SK-N-SH (cell line): ENCODE measurements around the gene CPS1. TPM values are rescaled to one million over a fixed set of nuclear protein-coding genes. Genes with fewer than 3 reads are reported as not detected.

Source experiments
- CTCF ChIA-PET: fragments of 300-600, 350-600 bp; formaldehyde crosslinking; extraction: SDS; loops from one replicate; lab custom pipeline; 2021; lab: Yijun Ruan, JAX
- POLR2A ChIA-PET: fragments of 350-600 bp; sonication (Branson Sonifier 250); formaldehyde crosslinking; extraction: SDS; loops from one replicate; lab custom pipeline; 2020; ENCODE audit warnings: antibody characterized with exemption, inconsistent platforms; lab: Yijun Ruan, JAX
- DNase-seq: peaks from one replicate; pipeline ENCODE4 v3.0.0; 2012
- H2AFZ ChIP-seq: fragments of 200-600 bp; sonication (generic); 2 replicates; pipeline ENCODE4 v1.8.1; 2016; ENCODE audit warnings: antibody characterized with exemption, mild to moderate bottlenecking, low read depth
- H3F3A ChIP-seq: fragments of 200-600 bp; sonication (generic); replicated peaks from 2 replicates; pipeline ENCODE3; 2016; ENCODE audit warnings: antibody characterized with exemption, mild to moderate bottlenecking; ENCODE audit not compliant: insufficient read depth
- H3K27ac ChIP-seq, 2 experiments: fragments of 200-500 bp in 1 of 2; fragments of 200-600 bp in 1 of 2; sonication (Bioruptor generic) in 1 of 2; sonication (generic), shearing (Covaris generic) in 1 of 2; 2 replicates each; pipeline versions ENCODE4 v1.5.1 to v1.6.1; 2014 to 2016; ENCODE audit warnings: low read depth in 2 of 2, inconsistent platforms in 1 of 2, low read length in 1 of 2, mild to moderate bottlenecking in 1 of 2, mixed read lengths in 1 of 2
- H3K27me3 ChIP-seq: fragments of 200-600 bp; sonication (generic), shearing (Covaris generic); 2 replicates; pipeline ENCODE4 v1.6.1; 2016; ENCODE audit warnings: mixed run types; ENCODE audit not compliant: insufficient read depth
- H3K36me3 ChIP-seq, 2 experiments: fragments of 200-500 bp in 1 of 2; fragments of 200-600 bp in 1 of 2; sonication (Bioruptor generic) in 1 of 2; sonication (generic) in 1 of 2; replicated peaks in 1 of 2; 2 replicates each; pipeline versions ENCODE3 to v1.5.1; 2014 to 2016; ENCODE audit warnings: low read length in 1 of 2, mild to moderate bottlenecking in 1 of 2; ENCODE audit not compliant: insufficient read depth in 2 of 2, control insufficient read depth in 1 of 2
- H3K4me1 ChIP-seq, 2 experiments: fragments of 200-500 bp in 1 of 2; fragments of 200-600 bp in 1 of 2; sonication (Bioruptor generic) in 1 of 2; sonication (generic), shearing (Covaris generic) in 1 of 2; 2 replicates each; pipeline versions ENCODE4 v1.5.1 to v1.6.1; 2014 to 2016; ENCODE audit warnings: low read depth in 1 of 2, low read length in 1 of 2, mixed run types in 1 of 2; ENCODE audit not compliant: insufficient read depth in 2 of 2, control insufficient read depth in 1 of 2
- H3K4me2 ChIP-seq: fragments of 200-600 bp; sonication (generic), shearing (Covaris generic); 2 replicates; pipeline ENCODE4 v1.6.1; 2017; ENCODE audit warnings: mixed run types
- H3K4me3 ChIP-seq, 2 experiments: fragments of 200-500 bp in 1 of 2; fragments of 200-600 bp in 1 of 2; sonication (Bioruptor generic) in 1 of 2; sonication (generic), shearing (Covaris generic) in 1 of 2; 2 replicates each; pipeline versions ENCODE4 v1.5.1 to v1.8.1; 2014 to 2016; ENCODE audit warnings: low read depth in 2 of 2, inconsistent platforms in 1 of 2, low read length in 1 of 2, mild to moderate bottlenecking in 1 of 2, mixed read lengths in 1 of 2, moderate library complexity in 1 of 2
- H3K79me2 ChIP-seq: fragments of 200-600 bp; sonication (generic); 2 replicates; pipeline ENCODE4 v1.8.1; 2017; ENCODE audit warnings: mild to moderate bottlenecking; ENCODE audit not compliant: insufficient read depth
- H3K9ac ChIP-seq: fragments of 200-600 bp; sonication (generic); 2 replicates; pipeline ENCODE4 v1.6.1; 2017; ENCODE audit warnings: mixed run types
- H3K9me2 ChIP-seq: fragments of 200-600 bp; sonication (generic); 2 replicates; pipeline ENCODE4 v1.6.1; 2017; ENCODE audit warnings: mixed run types
- H3K9me3 ChIP-seq: fragments of 200-600 bp; sonication (generic); 2 replicates; pipeline ENCODE4 v1.6.1; 2017; ENCODE audit warnings: mixed run types, mild to moderate bottlenecking, moderate library complexity
- H4K20me1 ChIP-seq: fragments of 200-600 bp; sonication (generic); 2 replicates; pipeline ENCODE4 v1.6.1; 2017; ENCODE audit warnings: mild to moderate bottlenecking, mixed run types; ENCODE audit not compliant: insufficient read depth
- CHD2 ChIP-seq: fragments of 150-350 bp; IDR thresholded peaks from 2 replicates; pipeline ENCODE4 v1.6.1; 2018; ENCODE audit warnings: low read length; ENCODE audit not compliant: partially characterized antibody
- CTCF ChIP-seq: fragments of 200-600 bp; sonication (generic); IDR thresholded peaks from 2 replicates; pipeline ENCODE4 v1.6.1; 2017; ENCODE audit warnings: antibody characterized with exemption, mild to moderate bottlenecking, moderate library complexity
- ELF1 ChIP-seq: IDR thresholded peaks from 2 replicates; pipeline ENCODE4 v1.4.0; 2012
- EP300 ChIP-seq, 2 experiments: IDR thresholded peaks; 2 replicates each; pipeline versions ENCODE4 v1.4.0 to v1.6.1; 2012; ENCODE audit warnings: borderline replicate concordance in 1 of 2, low read depth in 1 of 2, low read length in 1 of 2
- FOXJ3 ChIP-seq: sonication (generic); formaldehyde crosslinking; IDR thresholded peaks from 2 replicates; pipeline ENCODE4 v1.5.1; 2020; ENCODE audit warnings: mild to moderate bottlenecking, missing genetic modification reagents
- GABPA ChIP-seq: IDR thresholded peaks from 2 replicates; pipeline ENCODE4 v1.4.0; 2012; ENCODE audit warnings: low read depth, mild to moderate bottlenecking
- GATA2 ChIP-seq: sonication (generic); formaldehyde crosslinking; IDR thresholded peaks from 2 replicates; pipeline ENCODE4 v1.5.0; 2020; ENCODE audit warnings: mild to moderate bottlenecking, missing genetic modification reagents
- IRF3 ChIP-seq: fragments of 150-350 bp; IDR thresholded peaks from 2 replicates; pipeline ENCODE4 v1.6.1; 2016; ENCODE audit warnings: mild to moderate bottlenecking, low read depth, low read length
- MAX ChIP-seq: IDR thresholded peaks from 2 replicates; pipeline ENCODE4 v1.4.0; 2012; ENCODE audit warnings: low read depth
- NRF1 ChIP-seq: IDR thresholded peaks from 2 replicates; pipeline ENCODE4 v1.6.1; 2012; ENCODE audit warnings: low read depth, mild to moderate bottlenecking, low read length
- PBX3 ChIP-seq: IDR thresholded peaks from 2 replicates; pipeline ENCODE4; 2012
- RFX5 ChIP-seq: IDR thresholded peaks from 2 replicates; pipeline ENCODE4 v1.6.1; 2012; ENCODE audit warnings: mild to moderate bottlenecking, improper control_type of control experiment, low read length
- RXRA ChIP-seq: IDR thresholded peaks from 2 replicates; pipeline ENCODE4 v1.4.0; 2012; ENCODE audit warnings: low read depth, mild to moderate bottlenecking, borderline replicate concordance
- SIN3A ChIP-seq: IDR thresholded peaks from 2 replicates; pipeline ENCODE4 v1.6.1; 2012; ENCODE audit warnings: low read depth, mild to moderate bottlenecking, low read length, moderate library complexity, borderline replicate concordance
- TEAD4 ChIP-seq: IDR thresholded peaks from 2 replicates; pipeline ENCODE4 v1.4.0; 2012; ENCODE audit warnings: mild to moderate bottlenecking, borderline replicate concordance; ENCODE audit not compliant: insufficient read depth
- USF2 ChIP-seq: fragments of 150-350 bp; IDR thresholded peaks from 2 replicates; pipeline ENCODE4 v1.6.1; 2017; ENCODE audit warnings: antibody characterized with exemption, low read length, low read depth, borderline replicate concordance
- WGBS: methylation state at CpG from one replicate; pipeline ENCODE4 v1.1.6; 2017; ENCODE audit warnings: low lambda C conversion rate; 5-methylcytosine and 5-hydroxymethylcytosine counted together
- polyA plus RNA-seq, 3 experiments: library from polyadenylated mRNA; depleted of rRNA; stranded (reverse); fragments of >200 nt; gene quantifications; 2 replicates each; pipeline ENCODE4 v1.2.3, GENCODE V29; 2012

CPS1 gene
- polyA plus RNA-seq, 1 of the 3 experiments (the other 2 are of a cell fraction): 9.2 TPM

- 46% methylated on average over 3 of the region's 3 CpGs for WGBS
- Histone ChIP-seq H3K79me2 (no peaks in the 10 kb centered on the region), H4K20me1 (no peaks in the 10 kb centered on the region), H3K27me3 (no peaks in the 10 kb centered on the region), H3K9me2 (no peaks in the 10 kb centered on the region), H3K9me3 (no peaks in the 10 kb centered on the region), H3K27ac (no peak overlapping the region), H3K4me1 (no peaks in the 10 kb centered on the region), H3K9ac (no peak overlapping the region), H3F3A (no peaks in the 10 kb centered on the region)
- ChIA-PET CTCF (no interaction called here), POLR2A (no interaction called here)
- no peak for DNase-seq
- TF ChIP-seq RXRA (no peak), GATA2 (no peak), IRF3 (no peak), RFX5 (no peak), EP300 (IDR thresholded peaks at IDR 0.05; ENCODE audit: borderline replicate concordance in 1 of 2, low read depth in 1 of 2, low read length in 1 of 2) (no peak), CTCF (no peak), SIN3A (no peak), FOXJ3 (CRISPR knock-in tag) (no peak), ELF1 (no peak), USF2 (no peak), PBX3 (no peak), NRF1 (no peak), GABPA (no peak), CHD2 (no peak), TEAD4 (no peak), MAX (no peak)
- TF ChIP-seq, all 33 proteins: peak for 0
- Histone ChIP-seq H2AFZ (no peak overlapping the region), H3K4me2 (no peak overlapping the region), H3K36me3 (peaks cover 0 to under 1% of the 10 kb centered on the region in 2 experiments), H3K4me3 (no peak overlapping the region)
Measured at GRCh38 chr2:210671065-210671464, 114.7 kb downstream of the CPS1 start.
